PC-3 (cell line): Measurements from ENCODE around the gene CPE.
"Not testable (repeated sequence)": the region's sequence is repeated elsewhere in the genome, so short reads cannot be mapped to it uniquely, and the experiment has no call there.

ENCODE experiments used
- CTCF ChIP-seq: fragments of 300-600 bp; sonication (generic); conservative IDR thresholded peaks from 2 replicates; pipeline ENCODE4 v1.5.1; 2017; ENCODE audit warnings: antibody characterized with exemption, low read depth, mild to moderate bottlenecking, low read length
- EZH2 ChIP-seq: fragments of 300-600 bp; sonication (generic); IDR thresholded peaks from one replicate; pipeline ENCODE4 v1.6.1; 2017; ENCODE audit warnings: antibody characterized with exemption, mild to moderate bottlenecking, low read length; ENCODE audit not compliant: unreplicated experiment

DNA sequence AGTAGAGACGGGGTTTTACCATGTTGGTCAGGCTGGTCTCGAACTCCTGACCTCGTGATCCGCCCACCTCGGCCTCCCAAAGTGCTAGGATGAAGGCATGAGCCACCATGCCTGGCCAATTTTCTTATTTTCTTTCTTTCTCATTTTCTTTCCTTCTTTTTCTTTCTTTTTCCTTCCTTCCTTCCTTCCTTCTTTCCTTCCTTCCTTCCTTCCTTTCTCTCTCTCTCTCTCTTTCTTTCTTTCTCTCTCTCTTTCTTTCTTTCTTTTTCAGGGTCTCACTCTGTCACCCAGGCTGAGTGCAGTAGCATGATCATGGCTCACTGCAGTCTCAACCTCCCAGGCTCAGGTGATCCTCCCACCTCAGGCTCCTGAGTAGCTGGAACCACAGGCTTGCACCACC lies 74.3 kb downstream of the CPE start:
- TF ChIP-seq CTCF, EZH2: not testable (repeated sequence)
